GM12872 (cell line): ENCODE data around the gene NFIC.

Experiments used
- CTCF ChIP-seq: IDR thresholded peaks from 3 replicates; pipeline ENCODE4 v1.5.1; 2011; ENCODE audit warnings: low read depth, mild to moderate bottlenecking, low read length, moderate library complexity; ENCODE audit not compliant: insufficient read depth

The NFIC gene

GRCh38 chr19:3503036-3503572 is 136.7 kb downstream of the NFIC start:
- TF ChIP-seq CTCF = no peak

- no peak for TF ChIP-seq CTCF
Measured at GRCh38 chr19:3504735-3505134, 138.4 kb downstream of the NFIC start.

- no peak for TF ChIP-seq CTCF
Measured at GRCh38 chr19:3505598-3506383, 139.4 kb downstream of the NFIC start, which contains the start of gene FZR1. FZR1 (plus strand) TSS chr19:3506311; CDS start chr19:3522990, 16,679 bp downstream.

- no peak for TF ChIP-seq CTCF
Measured at GRCh38 chr19:3506384-3507340, 140.3 kb downstream of the NFIC start.

GRCh38 chr19:3507371-3508120 is 141.2 kb downstream of the NFIC start:
- TF ChIP-seq CTCF = no peak

- no peak for TF ChIP-seq CTCF
Measured at GRCh38 chr19:3508771-3509535, 142.6 kb downstream of the NFIC start.
